CD4-positive, alpha-beta T cell treated with Interleukin-15 for 1 hour (primary cell): ENCODE measurements around the gene LOXL1.
A peak's percentile ranks its signal among the peaks of the same experiment; 100 is the strongest.

Experiments
- DNase-seq: peaks from one replicate; pipeline ENCODE4 v3.0.0-alpha.2; 2020

LOXL1 gene, protein sequence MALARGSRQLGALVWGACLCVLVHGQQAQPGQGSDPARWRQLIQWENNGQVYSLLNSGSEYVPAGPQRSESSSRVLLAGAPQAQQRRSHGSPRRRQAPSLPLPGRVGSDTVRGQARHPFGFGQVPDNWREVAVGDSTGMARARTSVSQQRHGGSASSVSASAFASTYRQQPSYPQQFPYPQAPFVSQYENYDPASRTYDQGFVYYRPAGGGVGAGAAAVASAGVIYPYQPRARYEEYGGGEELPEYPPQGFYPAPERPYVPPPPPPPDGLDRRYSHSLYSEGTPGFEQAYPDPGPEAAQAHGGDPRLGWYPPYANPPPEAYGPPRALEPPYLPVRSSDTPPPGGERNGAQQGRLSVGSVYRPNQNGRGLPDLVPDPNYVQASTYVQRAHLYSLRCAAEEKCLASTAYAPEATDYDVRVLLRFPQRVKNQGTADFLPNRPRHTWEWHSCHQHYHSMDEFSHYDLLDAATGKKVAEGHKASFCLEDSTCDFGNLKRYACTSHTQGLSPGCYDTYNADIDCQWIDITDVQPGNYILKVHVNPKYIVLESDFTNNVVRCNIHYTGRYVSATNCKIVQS

GRCh38 chr15:73926219-73927002 is at the start of gene LOXL1:
TSS of gene LOXL1 (plus strand) at chr15:73926462. CDS start at chr15:73926784, 322 bp downstream.
- no peak for DNase-seq

DNA sequence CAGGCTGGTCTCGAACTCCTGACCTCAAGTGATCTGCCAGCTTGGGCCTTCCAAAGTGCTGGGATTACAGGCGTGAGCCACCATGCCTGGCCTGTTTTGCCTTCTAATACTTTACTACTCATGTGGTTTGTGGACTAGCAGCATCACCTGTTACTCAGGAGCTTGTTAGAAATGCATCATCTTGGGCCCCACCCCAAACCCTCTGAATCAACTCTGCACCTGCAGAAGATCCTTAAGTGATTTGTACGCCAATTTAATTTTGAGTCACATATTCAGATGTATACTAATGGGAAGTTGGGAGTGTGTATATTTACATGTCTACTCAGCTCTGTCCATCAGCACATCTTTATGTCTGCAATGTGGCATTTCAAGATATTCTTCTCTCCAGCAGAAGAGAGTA is 46.8 kb upstream of the LOXL1 start:
- DNase-seq = no peak

DNA sequence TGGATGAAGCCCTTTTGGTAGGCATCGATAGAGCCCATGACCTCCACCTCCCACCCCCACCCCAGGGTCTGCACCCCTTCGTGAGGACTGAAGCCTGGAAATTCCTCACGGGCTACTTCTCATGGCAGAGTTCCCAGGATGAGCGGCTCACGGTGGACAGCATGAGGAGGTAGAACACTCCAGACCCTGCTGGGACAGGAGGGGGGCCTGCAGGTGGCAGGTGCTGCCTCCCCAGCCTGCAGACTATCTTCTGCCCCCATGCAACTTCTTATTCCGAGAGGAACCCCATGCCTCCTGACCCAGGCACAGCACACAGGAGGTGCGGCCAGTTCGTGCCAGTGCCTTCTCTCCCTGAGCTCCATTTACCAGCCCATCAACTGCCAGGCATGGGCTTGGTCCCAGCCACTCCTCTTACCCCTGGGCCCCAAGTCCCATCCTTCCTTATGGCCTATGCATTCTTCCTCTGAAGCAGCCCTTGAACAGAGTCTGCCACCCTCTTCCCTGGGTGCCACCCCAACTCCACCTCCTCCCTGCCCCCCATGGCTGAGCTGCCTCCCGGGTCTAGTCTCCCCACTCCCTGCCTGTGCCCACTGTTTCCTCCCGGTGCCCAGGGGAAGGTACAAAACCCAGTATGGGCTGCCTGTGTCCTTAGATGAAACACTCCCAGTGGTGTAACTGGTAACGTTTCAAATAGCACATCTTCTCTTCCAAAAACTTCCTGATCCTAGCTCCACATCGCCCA is 44.5 kb upstream of the LOXL1 start:
- no peak for DNase-seq

- no peak for DNase-seq
Observed at GRCh38 chr15:73882761-73883419, 43.4 kb upstream of the LOXL1 start.

DNA sequence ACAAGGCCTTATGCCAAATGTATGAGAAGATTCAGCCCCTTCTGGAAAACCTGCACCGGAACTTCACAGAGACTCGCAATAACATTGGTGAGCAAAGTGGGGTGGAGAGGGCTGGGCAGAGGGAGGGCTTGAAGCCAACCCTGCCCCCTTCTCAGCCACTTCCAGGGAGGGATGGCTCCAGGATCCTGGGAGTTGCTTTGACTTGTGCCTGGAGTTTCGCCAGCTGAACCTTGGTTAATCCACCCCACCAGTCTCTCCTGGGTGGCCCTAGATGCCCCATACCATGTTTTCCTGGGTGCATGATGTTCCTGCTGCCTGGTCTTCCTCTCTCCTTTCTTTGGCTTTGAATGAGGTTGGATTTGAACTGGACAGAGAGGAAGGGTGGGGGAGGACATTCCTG is 42.1 kb upstream of the LOXL1 start:
- no peak for DNase-seq

- no peak for DNase-seq
Observed at GRCh38 chr15:73885954-73886700, 40.1 kb upstream of the LOXL1 start.

DNA sequence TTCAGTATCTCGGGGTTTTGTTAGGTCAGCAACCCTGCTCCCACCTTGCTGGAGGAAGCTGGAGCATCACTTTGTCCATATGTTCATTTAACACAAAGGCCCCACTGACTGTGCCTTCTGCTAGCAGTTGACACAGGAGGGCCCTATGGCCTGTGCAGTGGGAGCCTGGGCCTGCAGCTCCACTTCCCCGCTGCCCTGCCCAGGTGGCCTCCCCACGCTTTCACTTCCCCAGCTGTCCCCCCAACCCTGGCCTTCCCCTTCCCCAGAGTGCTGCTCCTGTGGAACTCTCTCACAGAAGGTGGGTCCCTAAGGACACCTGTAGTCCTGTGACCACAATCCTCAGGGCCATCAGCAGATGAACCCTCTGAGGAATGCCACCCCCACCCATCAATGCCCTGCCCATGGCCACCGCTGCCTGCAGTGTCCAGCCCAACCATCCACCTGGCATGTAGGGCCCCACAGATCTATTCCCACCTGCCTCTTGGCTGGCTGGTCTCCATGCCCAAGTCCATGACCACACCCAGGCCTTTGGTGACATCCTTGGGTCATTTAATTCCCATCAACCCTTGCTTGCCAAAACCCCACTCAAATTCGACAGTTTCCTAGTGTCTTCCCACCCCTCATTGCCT is 39.4 kb upstream of the LOXL1 start:
- DNase-seq = no peak

- no peak for DNase-seq
Observed at GRCh38 chr15:73887481-73887880, 38.8 kb upstream of the LOXL1 start.

- DNase-seq = no peak
Observed at GRCh38 chr15:73888224-73889041, 37.8 kb upstream of the LOXL1 start.

DNA sequence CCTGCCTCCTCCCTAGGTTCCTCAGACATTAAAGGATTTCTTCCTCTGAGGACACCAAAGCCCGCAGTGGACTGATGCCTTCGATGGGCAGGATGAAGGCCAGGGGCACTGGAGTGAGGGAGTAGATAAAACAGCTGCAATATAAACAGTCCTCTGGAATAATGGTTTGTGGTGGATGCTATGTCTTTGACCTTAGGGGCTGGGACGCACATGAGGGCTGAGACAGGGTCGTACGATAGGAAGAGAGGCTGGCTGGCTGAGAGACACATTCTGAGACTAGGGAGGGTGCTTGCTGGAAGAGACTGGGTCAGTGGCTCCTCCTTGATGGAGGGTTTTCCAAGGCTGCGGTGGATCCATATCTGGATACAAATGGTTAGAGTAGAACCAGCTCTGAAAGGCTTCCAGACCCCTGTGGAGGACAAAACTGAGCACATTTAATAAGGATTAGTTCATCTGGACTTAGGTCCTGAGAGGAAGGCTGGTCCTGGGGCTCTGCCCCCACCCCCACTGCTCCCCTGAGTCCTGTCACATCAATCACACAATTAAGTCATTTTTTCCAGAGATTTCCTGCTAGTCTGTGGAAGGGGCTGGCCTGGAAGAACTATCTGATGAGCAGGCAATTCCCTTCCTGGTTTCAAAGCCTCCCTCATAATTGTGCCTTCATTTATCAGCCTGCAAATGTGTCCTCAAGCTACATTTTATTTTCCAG is 37.1 kb upstream of the LOXL1 start:
- DNase-seq = no peak

DNA sequence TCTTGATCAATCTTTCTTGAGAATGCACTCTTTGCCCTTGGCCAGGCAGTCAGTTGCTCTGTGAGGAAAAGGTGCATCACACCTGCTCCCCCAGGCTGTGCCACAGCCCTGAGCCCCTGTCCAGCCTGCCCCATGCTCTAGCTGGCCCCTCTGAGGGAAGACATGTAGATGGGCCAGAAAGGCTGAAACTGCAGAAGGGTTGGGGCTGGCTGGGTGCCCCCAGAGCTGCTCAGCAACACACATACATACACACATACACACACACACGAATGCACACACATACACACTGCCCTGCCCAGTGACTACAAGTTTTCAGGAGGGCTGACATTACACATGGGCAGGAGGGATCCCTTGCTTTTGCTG is 36.5 kb upstream of the LOXL1 start:
- DNase-seq = no peak

DNA sequence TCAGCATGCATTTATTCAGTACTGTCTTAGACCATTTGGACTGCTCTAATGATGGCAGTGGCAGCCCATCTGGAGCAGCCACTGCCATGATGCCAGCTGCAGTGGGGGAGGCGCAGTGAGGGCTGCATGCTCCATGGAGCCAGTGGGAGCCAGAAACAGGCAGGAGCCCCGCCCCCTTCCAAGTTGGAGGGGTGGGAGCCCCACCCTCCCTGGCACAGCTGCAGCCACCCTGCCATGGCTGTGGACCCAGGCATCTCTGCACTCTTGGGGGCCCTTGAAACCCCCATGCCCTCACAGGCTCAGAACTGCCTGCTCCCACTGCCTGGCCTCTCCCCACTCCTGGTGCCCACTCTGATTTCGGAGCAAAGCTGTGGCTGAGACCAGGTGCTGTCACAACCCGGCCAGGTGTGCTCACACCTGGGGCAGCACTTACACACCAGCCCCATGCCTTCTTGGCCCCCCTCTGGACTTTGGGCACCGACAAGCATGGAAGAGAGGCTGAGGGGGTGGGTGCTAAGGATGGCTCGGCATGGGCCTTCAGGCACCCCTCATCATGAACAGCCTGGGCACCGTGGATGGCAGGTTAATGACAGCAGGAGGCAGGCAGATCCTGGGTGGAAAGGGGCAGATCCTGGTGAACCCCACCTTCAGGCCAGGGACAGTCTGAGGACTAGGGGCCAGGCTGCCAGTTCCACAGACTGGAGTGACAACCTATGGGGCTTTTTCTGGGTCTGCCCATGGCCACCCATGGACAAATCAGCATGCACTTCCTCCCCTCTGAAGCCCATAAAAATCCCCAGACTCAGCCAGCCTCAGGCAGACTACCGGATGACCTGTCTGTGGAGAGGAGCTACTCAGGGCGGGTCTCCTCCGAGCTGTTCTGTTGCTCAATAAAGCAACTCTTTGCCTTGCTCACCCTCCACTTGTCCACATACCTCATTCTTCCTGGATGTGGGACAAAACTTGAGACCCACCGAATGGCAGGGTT is 34.6 kb upstream of the LOXL1 start:
- no peak for DNase-seq

DNA sequence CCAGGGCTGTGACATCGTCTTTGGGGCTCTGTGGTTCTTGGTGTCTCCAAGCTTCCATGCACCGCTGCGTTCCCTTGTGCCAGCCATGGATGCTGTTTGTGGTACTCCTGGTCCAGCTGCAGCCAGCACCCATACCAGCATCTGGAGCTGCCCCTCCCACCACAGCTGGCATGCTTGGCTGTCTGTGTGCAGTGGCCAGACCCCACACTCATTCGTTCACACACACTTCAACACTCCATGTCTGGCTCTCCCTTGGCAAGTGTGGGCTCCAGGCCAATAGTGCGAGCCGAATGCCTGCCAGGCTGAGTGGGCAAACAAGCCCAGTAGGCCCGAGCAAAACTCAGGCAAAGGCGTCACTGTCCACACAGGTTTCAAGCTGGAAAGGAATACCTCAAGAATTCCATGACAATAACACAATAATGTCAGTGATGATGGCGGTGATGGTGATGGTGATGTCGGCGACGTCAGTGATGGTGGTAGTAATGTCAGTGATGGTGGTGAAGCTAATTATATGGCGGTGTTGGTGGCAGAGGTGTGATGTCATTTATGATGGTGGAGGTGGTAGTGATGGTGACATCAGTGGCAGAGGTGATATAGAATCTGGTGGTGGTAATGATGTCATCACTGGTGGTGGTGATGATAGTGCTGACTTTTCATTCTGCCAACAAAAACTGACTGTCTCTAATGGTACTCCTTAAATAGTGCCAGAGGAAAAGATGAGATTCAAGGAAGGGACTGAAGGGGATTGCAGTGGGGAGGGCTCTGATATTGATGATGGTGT is 33.6 kb upstream of the LOXL1 start:
- no peak for DNase-seq

- DNase-seq = no peak
Observed at GRCh38 chr15:73894133-73894814, 32.0 kb upstream of the LOXL1 start.

DNA sequence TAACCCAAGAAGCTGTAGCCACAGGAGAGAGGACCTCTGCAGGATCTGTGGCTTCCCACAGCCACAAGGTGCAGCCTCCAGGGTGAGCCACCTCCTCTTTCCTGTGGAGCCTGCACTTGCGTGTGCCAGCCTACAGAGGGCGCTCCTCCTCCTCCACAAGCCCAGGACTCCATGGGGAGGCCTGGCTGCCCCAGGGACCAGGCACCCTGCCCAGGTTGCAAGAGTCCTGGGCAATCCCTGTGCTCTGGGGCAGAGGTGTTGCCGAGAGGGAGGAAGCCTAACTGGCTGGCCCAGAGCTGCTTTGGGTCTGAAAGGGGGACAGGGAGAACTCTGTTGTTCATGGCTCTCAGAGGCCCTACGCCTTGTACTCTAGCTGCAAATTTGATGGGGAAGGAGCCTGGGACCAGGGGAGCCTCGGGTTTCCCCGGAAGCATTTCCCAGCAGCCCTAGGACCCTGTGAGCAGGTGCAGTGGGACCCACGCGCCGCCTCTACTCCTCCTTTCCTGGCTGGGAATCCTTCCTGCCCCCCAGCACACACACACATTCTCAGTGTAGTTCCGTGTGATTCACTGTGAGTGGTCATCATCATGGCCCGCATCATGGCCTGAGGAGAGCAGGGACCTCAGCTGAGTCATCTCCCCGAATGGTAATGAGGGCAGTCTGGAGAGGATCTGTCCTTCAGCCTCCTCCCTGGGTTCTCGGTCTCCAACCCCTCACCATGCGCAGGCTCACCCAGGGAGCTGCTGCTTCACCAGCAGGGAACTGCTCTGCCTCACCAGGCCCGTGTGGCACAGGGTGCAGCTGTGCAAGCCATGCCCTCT is 28.6 kb upstream of the LOXL1 start:
- DNase-seq = peak; percentile 36
